ENCODE measurements around the gene ZNF516.

Gene ZNF516

GRCh38 chr18:76398896-76399612, 96.0 kb downstream of the ZNF516 start:
- DNase-seq (ENCODE audit: low spot score): peak; percentile 86

- no peak for DNase-seq (ENCODE audit: low spot score)
Observed at GRCh38 chr18:76398295-76398694, 96.7 kb downstream of the ZNF516 start.

GRCh38 chr18:76397631-76398030, 97.4 kb downstream of the ZNF516 start:
- no peak for DNase-seq (ENCODE audit: low spot score)

- no peak for DNase-seq (ENCODE audit: low spot score)
Observed at GRCh38 chr18:76396792-76397191, 98.2 kb downstream of the ZNF516 start.

- DNase-seq (ENCODE audit: low spot score): no peak
Observed at GRCh38 chr18:76395609-76396008, 99.4 kb downstream of the ZNF516 start.

GRCh38 chr18:76394780-76395476, 100.1 kb downstream of the ZNF516 start:
- no peak for DNase-seq (ENCODE audit: low spot score)

- DNase-seq (ENCODE audit: low spot score): no peak
Observed at GRCh38 chr18:76392349-76392748, 102.7 kb downstream of the ZNF516 start.

GRCh38 chr18:76391746-76392145, 103.3 kb downstream of the ZNF516 start:
- no peak for DNase-seq (ENCODE audit: low spot score)

GRCh38 chr18:76391038-76391437, 104.0 kb downstream of the ZNF516 start:
- DNase-seq (ENCODE audit: low spot score): no peak

GRCh38 chr18:76390452-76391035, 104.5 kb downstream of the ZNF516 start:
- no peak for DNase-seq (ENCODE audit: low spot score)

- no peak for DNase-seq (ENCODE audit: low spot score)
Observed at GRCh38 chr18:76389716-76390115, 105.3 kb downstream of the ZNF516 start.

GRCh38 chr18:76388891-76389423, 106.1 kb downstream of the ZNF516 start:
- no peak for DNase-seq (ENCODE audit: low spot score)

- no peak for DNase-seq (ENCODE audit: low spot score)
Observed at GRCh38 chr18:76388261-76388660, 106.8 kb downstream of the ZNF516 start.

- DNase-seq (ENCODE audit: low spot score): no peak
Observed at GRCh38 chr18:76387608-76388007, 107.4 kb downstream of the ZNF516 start.

GRCh38 chr18:76386886-76387285, 108.2 kb downstream of the ZNF516 start:
- no peak for DNase-seq (ENCODE audit: low spot score)

- DNase-seq (ENCODE audit: low spot score): no peak
Observed at GRCh38 chr18:76386071-76386470, 109.0 kb downstream of the ZNF516 start.

- no peak for DNase-seq (ENCODE audit: low spot score)
Observed at GRCh38 chr18:76385681-76385975, 109.4 kb downstream of the ZNF516 start.

- DNase-seq (ENCODE audit: low spot score): no peak
Observed at GRCh38 chr18:76384861-76385680, 110.0 kb downstream of the ZNF516 start.

- no peak for DNase-seq (ENCODE audit: low spot score)
Observed at GRCh38 chr18:76384114-76384790, 110.8 kb downstream of the ZNF516 start.

- no peak for DNase-seq (ENCODE audit: low spot score)
Observed at GRCh38 chr18:76383636-76384035, 111.4 kb downstream of the ZNF516 start.

GRCh38 chr18:76382275-76382674, 112.8 kb downstream of the ZNF516 start:
- no peak for DNase-seq (ENCODE audit: low spot score)

Measured in germinal center (tissue), 1 donor.